GM12872 (cell line): Measurements from ENCODE around the gene TRPM3.

Experiments used
- TF ChIP-seq, protein P1 (sequence below): IDR thresholded peaks from 3 replicates; pipeline ENCODE4 v1.5.1; 2011; ENCODE audit warnings: low read depth, mild to moderate bottlenecking, low read length, moderate library complexity; ENCODE audit not compliant: insufficient read depth

TRPM3 gene

GRCh38 chr9:70551801-70552200 lies 569.6 kb downstream of the TRPM3 start:
- TF ChIP-seq, protein P1, sequence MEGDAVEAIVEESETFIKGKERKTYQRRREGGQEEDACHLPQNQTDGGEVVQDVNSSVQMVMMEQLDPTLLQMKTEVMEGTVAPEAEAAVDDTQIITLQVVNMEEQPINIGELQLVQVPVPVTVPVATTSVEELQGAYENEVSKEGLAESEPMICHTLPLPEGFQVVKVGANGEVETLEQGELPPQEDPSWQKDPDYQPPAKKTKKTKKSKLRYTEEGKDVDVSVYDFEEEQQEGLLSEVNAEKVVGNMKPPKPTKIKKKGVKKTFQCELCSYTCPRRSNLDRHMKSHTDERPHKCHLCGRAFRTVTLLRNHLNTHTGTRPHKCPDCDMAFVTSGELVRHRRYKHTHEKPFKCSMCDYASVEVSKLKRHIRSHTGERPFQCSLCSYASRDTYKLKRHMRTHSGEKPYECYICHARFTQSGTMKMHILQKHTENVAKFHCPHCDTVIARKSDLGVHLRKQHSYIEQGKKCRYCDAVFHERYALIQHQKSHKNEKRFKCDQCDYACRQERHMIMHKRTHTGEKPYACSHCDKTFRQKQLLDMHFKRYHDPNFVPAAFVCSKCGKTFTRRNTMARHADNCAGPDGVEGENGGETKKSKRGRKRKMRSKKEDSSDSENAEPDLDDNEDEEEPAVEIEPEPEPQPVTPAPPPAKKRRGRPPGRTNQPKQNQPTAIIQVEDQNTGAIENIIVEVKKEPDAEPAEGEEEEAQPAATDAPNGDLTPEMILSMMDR: no peak

DNA sequence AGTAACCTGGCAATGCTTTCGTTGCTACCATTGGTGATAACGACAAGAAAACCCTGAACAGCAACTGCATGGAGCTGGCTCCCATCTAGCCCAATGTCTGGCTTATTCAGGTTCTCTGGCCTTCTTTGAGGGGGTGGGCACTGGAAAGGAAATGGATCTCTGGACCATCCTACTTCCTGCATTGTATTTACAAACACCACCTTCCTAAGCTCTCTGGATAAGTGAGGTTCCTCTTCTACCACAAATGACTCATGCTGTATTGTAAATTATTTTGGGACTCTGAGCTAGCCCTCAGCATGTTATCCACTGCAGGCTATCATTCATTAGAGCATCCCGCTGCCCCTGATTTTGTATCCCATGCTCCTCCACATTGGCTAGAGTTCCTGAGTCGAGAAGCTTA lies 570.0 kb downstream of the TRPM3 start:
- TF ChIP-seq, protein P1: no peak

GRCh38 chr9:70549926-70550325 lies 571.5 kb downstream of the TRPM3 start:
- TF ChIP-seq, protein P1: no peak

DNA sequence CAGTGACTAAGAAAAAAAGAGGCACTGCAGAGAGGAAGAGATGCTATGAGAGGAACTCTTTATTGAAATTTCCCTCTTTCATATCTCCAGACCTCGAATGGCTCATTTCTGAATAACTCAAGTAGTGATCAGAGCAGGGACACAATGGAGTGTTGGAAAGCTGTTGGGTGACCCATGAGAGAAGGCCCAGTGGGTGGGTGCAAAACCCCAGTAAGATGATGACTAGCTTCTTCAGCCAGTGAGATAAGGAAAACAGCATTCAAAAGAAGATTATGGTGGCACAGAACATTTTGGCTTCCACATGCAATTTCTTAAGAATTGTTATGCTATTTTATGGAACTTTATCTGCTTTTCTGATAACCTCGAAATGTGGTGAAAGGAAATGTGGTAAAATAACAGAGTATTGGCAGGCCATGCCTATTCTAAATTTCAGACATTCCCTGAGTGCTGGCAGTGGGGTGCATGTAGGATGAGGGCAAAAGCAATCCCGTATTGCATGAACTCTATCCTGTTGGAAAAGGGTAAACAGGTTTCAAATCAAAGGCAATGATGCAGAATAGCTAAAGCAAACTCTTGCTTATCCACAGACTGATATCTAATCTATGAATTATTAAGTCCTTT lies 579.0 kb downstream of the TRPM3 start:
- TF ChIP-seq, protein P1: no peak

- TF ChIP-seq, protein P1: no peak
Observed at GRCh38 chr9:70540016-70540415, 581.4 kb downstream of the TRPM3 start.

GRCh38 chr9:70539526-70539925 lies 581.9 kb downstream of the TRPM3 start:
- TF ChIP-seq, protein P1: no peak

GRCh38 chr9:70539001-70539400 lies 582.4 kb downstream of the TRPM3 start:
- TF ChIP-seq, protein P1: no peak
